Gastroesophageal sphincter (tissue), 4 donors: Measurements from ENCODE around the gene NCAPD3. TPM values are rescaled to one million over a fixed set of nuclear protein-coding genes. Genes with fewer than 3 reads are reported as not detected.

Source experiments
- ATAC-seq: fragments of 150-250 bp; one replicate; pipeline ENCODE4 v1.9.1; 2016; ENCODE audit warnings: mild to moderate bottlenecking, moderate library complexity
- H3K27ac ChIP-seq, 4 donors: fragments of 200-600 bp; sonication (generic) in 3 of 4; 1 replicate in 3 of 4; 2 replicates in 1 of 4; pipeline ENCODE4 v1.5.1; 2016 to 2019
- H3K27me3 ChIP-seq: fragments of 200-600 bp; sonication (generic); one replicate; pipeline ENCODE4 v1.5.1; 2019
- H3K36me3 ChIP-seq, 2 donors: fragments of 200-600 bp; sonication (generic); one replicate each; pipeline ENCODE4 v1.5.1; 2019; ENCODE audit warnings: control low read depth in 1 of 2
- H3K4me1 ChIP-seq, 3 donors: fragments of 200-600 bp; sonication (generic); 1 replicate in 2 of 3; 2 replicates in 1 of 3; pipeline ENCODE4 v1.5.1; 2016 to 2019; ENCODE audit warnings: control low read depth in 2 of 3
- H3K4me3 ChIP-seq, 2 donors: fragments of 200-600 bp; sonication (generic); one replicate each; pipeline ENCODE4 v1.5.1; 2019; ENCODE audit warnings: mild to moderate bottlenecking in 1 of 2, moderate library complexity in 1 of 2
- H3K9me3 ChIP-seq, 3 donors: fragments of 200-600 bp; sonication (generic); one replicate each; pipeline ENCODE4 v1.5.1; 2017 to 2019; ENCODE audit warnings: control low read depth in 2 of 3
- CTCF ChIP-seq, 4 experiments: fragments of 200-600 bp in 2 of 4; fragments of 450-650 bp in 2 of 4; sonication (generic) in 1 of 4; IDR thresholded peaks; one replicate each; pipeline ENCODE4 v1.5.1; 2017 to 2019; ENCODE audit warnings: antibody characterized with exemption in 4 of 4, mild to moderate bottlenecking in 2 of 4, moderate library complexity in 2 of 4
- EP300 ChIP-seq: sonication (generic); formaldehyde crosslinking; IDR thresholded peaks from one replicate; pipeline ENCODE4 v1.6.1; 2017; ENCODE audit warnings: antibody characterized with exemption, mild to moderate bottlenecking
- POLR2A ChIP-seq, 2 donors: fragments of 450-650 bp; IDR thresholded peaks; one replicate each; pipeline ENCODE4 v1.6.1; 2017; ENCODE audit warnings: antibody characterized with exemption in 2 of 2, mild to moderate bottlenecking in 2 of 2, moderate library complexity in 1 of 2
- POLR2AphosphoS5 ChIP-seq: sonication (generic); formaldehyde crosslinking; IDR thresholded peaks from one replicate; pipeline ENCODE4 v1.6.1; 2017; ENCODE audit warnings: antibody characterized with exemption
- WGBS, 2 donors: methylation state at CpG; one replicate each; pipeline ENCODE4 v1.1.5; 2018; ENCODE audit warnings: low coverage in 1 of 2; 5-methylcytosine and 5-hydroxymethylcytosine counted together
- total RNA-seq, 4 donors: library from RNA; depleted of rRNA; stranded (reverse); fragments of >200 nt; gene quantifications; one replicate each; pipeline ENCODE4 v1.1.0, GENCODE V29; 2016

Gene NCAPD3
- total RNA-seq, 4 donors from 2014 or later: 7.0 to 13.8 (median 11.4) TPM

GRCh38 chr11:134154441-134154840 is 69.3 kb downstream of the NCAPD3 start:
- no peaks in the 10 kb centered on the region for H3K27me3 ChIP-seq
- peaks cover 0 to 82% of the 10 kb centered on the region in 2 donors for H3K36me3 ChIP-seq
- no peak overlapping the region for H3K4me3 ChIP-seq
- no peaks in the 10 kb centered on the region for H3K9me3 ChIP-seq
- no peak for TF ChIP-seq CTCF (IDR thresholded peaks at IDR 0.05)
- no peak for TF ChIP-seq EP300
- no peak for TF ChIP-seq POLR2A (IDR thresholded peaks at IDR 0.05)
- TF ChIP-seq POLR2AphosphoS5: no peak
- H3K27ac ChIP-seq: no peak overlapping the region
- no peak for ATAC-seq
- WGBS, 2 donors: 91 to 100% methylated on average over 1 to 4 of the region's 11 CpGs
- peaks cover 0 to 38% (median 0%) of the 10 kb centered on the region in 3 donors for H3K4me1 ChIP-seq

- Histone ChIP-seq H3K36me3 (peaks cover 0 to 85% of the 10 kb centered on the region in 2 donors), H3K27ac (peak overlapping the region in 3 of 4 donors; percentile 64 to 74 (median 72))
Observed at GRCh38 chr11:134153147-134153905, 70.4 kb downstream of the NCAPD3 start.

GRCh38 chr11:134152696-134153095 is 71.1 kb downstream of the NCAPD3 start:
- H3K9me3 ChIP-seq: no peaks in the 10 kb centered on the region
- TF ChIP-seq CTCF (IDR thresholded peaks at IDR 0.05) (no peak), POLR2A (IDR thresholded peaks at IDR 0.05) (no peak), POLR2AphosphoS5 (no peak), EP300 (no peak)
- 19 to 40% methylated on average over 5 of the region's 9 CpGs for WGBS, 2 donors
- peak overlapping the region in 3 of 4 donors; percentile 64 to 74 (median 72) for H3K27ac ChIP-seq
- H3K36me3 ChIP-seq: peaks cover 0 to 85% of the 10 kb centered on the region in 2 donors
- peaks cover 0 to 41% (median 0%) of the 10 kb centered on the region in 3 donors for H3K4me1 ChIP-seq
- H3K27me3 ChIP-seq: no peaks in the 10 kb centered on the region
- H3K4me3 ChIP-seq: no peak overlapping the region
- ATAC-seq: no peak

More at GRCh38 chr11:134153147-134153905, 70.4 kb downstream of the NCAPD3 start:
- whole genome bisulfite sequencing, 2 donors: 80 to 85% methylated on average over 12 to 24 of the region's 30 CpGs
- Histone ChIP-seq H3K4me3 (no peak overlapping the region), H3K9me3 (no peaks in the 10 kb centered on the region), H3K27me3 (no peaks in the 10 kb centered on the region), H3K4me1 (peaks cover 0 to 38% (median 0%) of the 10 kb centered on the region in 3 donors)
- TF ChIP-seq EP300 (no peak), POLR2A (IDR thresholded peaks at IDR 0.05) (no peak), POLR2AphosphoS5 (no peak), CTCF (IDR thresholded peaks at IDR 0.05) (no peak)
- no peak for ATAC-seq

- Histone ChIP-seq H3K27me3 (no peaks in the 10 kb centered on the region), H3K27ac (peak overlapping the region in 3 of 4 donors; percentile 7 to 74 (median 72)), H3K36me3 (peaks cover 0 to 80% of the 10 kb centered on the region in 2 donors), H3K4me1 (peaks cover 0 to 44% (median 0%) of the 10 kb centered on the region in 3 donors), H3K4me3 (no peak overlapping the region), H3K9me3 (no peaks in the 10 kb centered on the region)
- no peak for ATAC-seq
- WGBS, 2 donors: 68 to 81% methylated on average over 7 to 8 of the region's 10 CpGs
- TF ChIP-seq POLR2A (IDR thresholded peaks at IDR 0.05): no peak
- no peak for TF ChIP-seq POLR2AphosphoS5
- TF ChIP-seq EP300: no peak
- TF ChIP-seq CTCF (IDR thresholded peaks at IDR 0.05): no peak
Observed at GRCh38 chr11:134151083-134151747, 72.6 kb downstream of the NCAPD3 start.
